GM21390 (cell line): ENCODE results near the gene ZBTB8B.
"Not testable (repeated sequence)": the region's sequence is repeated elsewhere in the genome, so short reads cannot be mapped to it uniquely, and the experiment has no call there.

ENCODE experiments used
- ATAC-seq: cut with Tn5 transposase; IDR thresholded peaks from one replicate; pipeline ENCODE4 v1.9.1; 2021; ENCODE audit not compliant: unreplicated experiment

Gene ZBTB8B

GRCh38 chr1:32464716-32465577, at the start of gene ZBTB8B:
Gene ZBTB8B, plus strand, starts transcription at chr1:32465072. Its CDS starts 5,553 bp downstream, at chr1:32470625.
- ATAC-seq, result no peak

- ATAC-seq, result no peak
These were observed 43.1 kb upstream of the ZBTB8B start for GRCh38 chr1:32421775-32422174.

GRCh38 chr1:32426489-32427255, 38.2 kb upstream of the ZBTB8B start:
- ATAC-seq, result no peak

- no peak for ATAC-seq
These were observed 37.5 kb upstream of the ZBTB8B start for GRCh38 chr1:32427264-32427963.

GRCh38 chr1:32431736-32432400, 33.0 kb upstream of the ZBTB8B start:
- no peak for ATAC-seq

GRCh38 chr1:32438136-32438535, 26.7 kb upstream of the ZBTB8B start:
- no peak for ATAC-seq

GRCh38 chr1:32438777-32439176, 26.1 kb upstream of the ZBTB8B start:
- ATAC-seq, result not testable (repeated sequence)

- ATAC-seq, result not testable (repeated sequence)
These were observed 23.4 kb upstream of the ZBTB8B start for GRCh38 chr1:32441467-32441866.

- no peak for ATAC-seq
These were observed 17.2 kb upstream of the ZBTB8B start for GRCh38 chr1:32447469-32448185.

GRCh38 chr1:32448186-32448772, 16.6 kb upstream of the ZBTB8B start:
- ATAC-seq, result not testable (repeated sequence)

- no peak for ATAC-seq
These were observed 16.0 kb upstream of the ZBTB8B start for GRCh38 chr1:32448773-32449456.

- not testable (repeated sequence) for ATAC-seq
These were observed 15.4 kb upstream of the ZBTB8B start for GRCh38 chr1:32449457-32449831.

- ATAC-seq, result no peak
These were observed 10.1 kb upstream of the ZBTB8B start for GRCh38 chr1:32454726-32455125.

GRCh38 chr1:32455958-32456357, 8.9 kb upstream of the ZBTB8B start:
- ATAC-seq, result no peak

- ATAC-seq, result not testable (repeated sequence)
These were observed 6.1 kb upstream of the ZBTB8B start for GRCh38 chr1:32458798-32459197.

- not testable (repeated sequence) for ATAC-seq
These were observed 1.9 kb upstream of the ZBTB8B start for GRCh38 chr1:32462977-32463376.

GRCh38 chr1:32464191-32464715, 619 bp upstream of the ZBTB8B start:
- ATAC-seq, result no peak

- no peak for ATAC-seq
These were observed 684 bp downstream of the ZBTB8B start for GRCh38 chr1:32465578-32465933.

GRCh38 chr1:32466761-32467160, 1.9 kb downstream of the ZBTB8B start:
- no peak for ATAC-seq
